Esophagus muscularis mucosa (tissue), 4 donors: ENCODE data around the gene OR5M8. TPM values are rescaled to one million over a fixed set of nuclear protein-coding genes. Genes with fewer than 3 reads are reported as not detected.

Source experiments
- DNase-seq: peaks from one replicate; pipeline ENCODE4 v3.0.0-alpha.2; 2017; ENCODE audit errors: extremely low spot score
- H3K27ac ChIP-seq, 4 donors: fragments of 200-600 bp; sonication (generic); replicated peaks in 1 of 4; 1 replicate in 3 of 4; 2 replicates in 1 of 4; pipeline ENCODE4 v1.5.1; 2016 to 2019; ENCODE audit warnings: mild to moderate bottlenecking in 1 of 4
- H3K27me3 ChIP-seq, 4 donors: fragments of 200-600 bp; sonication (generic); one replicate each; pipeline versions ENCODE4 v1.5.1 to v1.6.0; 2016 to 2019
- H3K36me3 ChIP-seq, 4 donors: fragments of 200-600 bp; sonication (generic); one replicate each; pipeline ENCODE4 v1.5.1; 2016 to 2019
- H3K4me1 ChIP-seq, 4 donors: fragments of 200-600 bp; sonication (generic); one replicate each; pipeline ENCODE4 v1.5.1; 2016 to 2019
- H3K4me3 ChIP-seq, 4 donors: fragments of 200-600 bp; sonication (generic); 1 replicate in 2 of 4; 2 replicates in 2 of 4; pipeline ENCODE4 v1.5.1; 2016 to 2019; ENCODE audit warnings: mild to moderate bottlenecking in 4 of 4, moderate library complexity in 1 of 4
- H3K9me3 ChIP-seq, 4 donors: fragments of 200-600 bp; sonication (generic); 1 replicate in 3 of 4; 2 replicates in 1 of 4; pipeline ENCODE4 v1.5.1; 2016 to 2019
- CTCF ChIP-seq, 3 experiments: fragments of 200-600 bp in 2 of 3; fragments of 450-650 bp in 1 of 3; sonication (generic) in 2 of 3; IDR thresholded peaks; one replicate each; pipeline ENCODE4 v1.5.1; 2017 to 2019; ENCODE audit warnings: antibody characterized with exemption in 3 of 3, mild to moderate bottlenecking in 2 of 3, moderate library complexity in 1 of 3
- EP300 ChIP-seq: sonication (generic); formaldehyde crosslinking; IDR thresholded peaks from one replicate; pipeline ENCODE4 v1.6.1; 2017; ENCODE audit warnings: antibody characterized with exemption
- POLR2A ChIP-seq: fragments of 450-650 bp; IDR thresholded peaks from one replicate; pipeline ENCODE4 v1.6.1; 2017; ENCODE audit warnings: antibody characterized with exemption, moderate library complexity, mild to moderate bottlenecking, low read depth
- POLR2AphosphoS5 ChIP-seq, 2 donors: sonication (generic); formaldehyde crosslinking; IDR thresholded peaks; one replicate each; pipeline ENCODE4 v1.6.1; 2017; ENCODE audit warnings: antibody characterized with exemption in 2 of 2
- WGBS: methylation state at CpG from one replicate; pipeline ENCODE4 v1.1.5; 2018; 5-methylcytosine and 5-hydroxymethylcytosine counted together
- intact Hi-C: fragments of 100-400 bp; cut with DNase I; formaldehyde crosslinking; loops from one replicate; pipeline ENCODE4 v1.15.1; 2023
- total RNA-seq, 4 donors: library from RNA; depleted of rRNA; stranded (reverse); fragments of >200 nt; gene quantifications; one replicate each; pipeline versions ENCODE4 v1.1.0 to v1.2.1, GENCODE V29; 2016

Gene OR5M8
- total RNA-seq, 4 donors from 2014 or later, result not detected

- no peak for DNase-seq
Observed at GRCh38 chr11:56474729-56475235, 16.4 kb downstream of the OR5M8 start.

GRCh38 chr11:56473252-56473651 is 17.9 kb downstream of the OR5M8 start, which contains the start of gene OR5M3:
OR5M3 (minus strand) TSS chr11:56473352; CDS start chr11:56470497, 2,855 bp downstream.
- intact Hi-C loops, result no loop called here
- H3K4me3 ChIP-seq, result no peak within 1 kb of the TSS
- H3K27ac ChIP-seq, result no peak within 1 kb of the TSS
- TF ChIP-seq POLR2AphosphoS5 (IDR thresholded peaks at IDR 0.05) (no peak), POLR2A (no peak), CTCF (IDR thresholded peaks at IDR 0.05) (no peak), EP300 (no peak)
- H3K4me1 ChIP-seq, result no peaks in the 10 kb centered on the region
- H3K36me3 ChIP-seq, result no peaks in the 10 kb centered on the region
- no peaks in the 10 kb centered on the region for H3K9me3 ChIP-seq
- no peak for DNase-seq
- no peaks in the 10 kb centered on the region for H3K27me3 ChIP-seq
- 81% methylated on average over 6 of the region's 6 CpGs for WGBS

More at GRCh38 chr11:56474729-56475235, 16.4 kb downstream of the OR5M8 start:
- H3K27me3 ChIP-seq, result no peaks in the 10 kb centered on the region
- no peak for TF ChIP-seq POLR2A
- no peak for TF ChIP-seq POLR2AphosphoS5 (IDR thresholded peaks at IDR 0.05)
- no peak for TF ChIP-seq EP300
- TF ChIP-seq CTCF (IDR thresholded peaks at IDR 0.05), result no peak
- H3K27ac ChIP-seq, result no peak overlapping the region
- no peak overlapping the region for H3K4me3 ChIP-seq
- 78% methylated on average over 1 of the region's 1 CpG for WGBS
- no peaks in the 10 kb centered on the region for H3K4me1 ChIP-seq
- H3K36me3 ChIP-seq, result no peaks in the 10 kb centered on the region
- H3K9me3 ChIP-seq, result no peaks in the 10 kb centered on the region
- intact Hi-C loops, result no loop called here

GRCh38 chr11:56457076-56457475 is 34.1 kb downstream of the OR5M8 start:
- no peaks in the 10 kb centered on the region for H3K4me1 ChIP-seq
- intact Hi-C loops, result no loop called here
- H3K9me3 ChIP-seq, result no peaks in the 10 kb centered on the region
- no peaks in the 10 kb centered on the region for H3K27me3 ChIP-seq
- TF ChIP-seq CTCF (IDR thresholded peaks at IDR 0.05) (no peak), POLR2A (no peak), EP300 (no peak), POLR2AphosphoS5 (IDR thresholded peaks at IDR 0.05) (no peak)
- H3K36me3 ChIP-seq, result no peaks in the 10 kb centered on the region
- no peak for DNase-seq
- 79% methylated on average over 1 of the region's 1 CpG for WGBS
- H3K27ac ChIP-seq, result no peak overlapping the region
- H3K4me3 ChIP-seq, result no peak overlapping the region

GRCh38 chr11:56453521-56453920 is 37.6 kb downstream of the OR5M8 start:
- Histone ChIP-seq H3K4me1 (no peaks in the 10 kb centered on the region), H3K27ac (no peak overlapping the region), H3K36me3 (no peaks in the 10 kb centered on the region), H3K4me3 (no peak overlapping the region), H3K9me3 (no peaks in the 10 kb centered on the region), H3K27me3 (no peaks in the 10 kb centered on the region)
- no peak for DNase-seq
- whole genome bisulfite sequencing, result 65% methylated on average over 4 of the region's 4 CpGs
- TF ChIP-seq POLR2AphosphoS5 (IDR thresholded peaks at IDR 0.05) (no peak), EP300 (no peak), CTCF (IDR thresholded peaks at IDR 0.05) (no peak), POLR2A (no peak)
- intact Hi-C loops, result no loop called here

Other genes starting within 250 kb of the OR5M8 start
- gene OR5T3, start 239.1 kb downstream of the OR5M8 start, total RNA-seq, result not detected
- gene OR5T1, start 217.2 kb downstream of the OR5M8 start, total RNA-seq, result not detected
- not detected for gene OR8H1, start 199.1 kb downstream of the OR5M8 start, total RNA-seq
- not detected for gene OR8K3, start 176.2 kb downstream of the OR5M8 start, total RNA-seq
- not detected for gene OR8K1, start 145.3 kb downstream of the OR5M8 start, total RNA-seq
- gene OR8J1, start 137.1 kb downstream of the OR5M8 start, total RNA-seq, result not detected
- gene OR8U1, start 115.7 kb downstream of the OR5M8 start, total RNA-seq, result not detected
- gene OR5AL1, start 78.7 kb downstream of the OR5M8 start, total RNA-seq, result not detected
- not detected for gene OR5M3, start 18.0 kb downstream of the OR5M8 start, total RNA-seq
- gene OR5M11, start 51.9 kb upstream of the OR5M8 start, total RNA-seq, result not detected
- gene OR5M10, start 86.4 kb upstream of the OR5M8 start, total RNA-seq, result not detected
- not detected for gene OR5M1, start 123.5 kb upstream of the OR5M8 start, total RNA-seq
- not detected for gene OR5AP2, start 151.1 kb upstream of the OR5M8 start, total RNA-seq
- not detected for gene OR5AR1, start 172.3 kb upstream of the OR5M8 start, total RNA-seq
- gene OR9G1, start 207.7 kb upstream of the OR5M8 start, total RNA-seq, result not detected